H1 (cell line): ENCODE results near the gene PLXNA4. TPM values are rescaled to one million over a fixed set of nuclear protein-coding genes. Genes with fewer than 3 reads are reported as not detected.

Source experiments
- CTCF ChIA-PET: fragments of 300-600 bp; sonication (Branson Sonifier 250); formaldehyde crosslinking; loops from one replicate; lab custom pipeline; 2021; ENCODE audit not compliant: partially characterized antibody; lab: Charles Lee
- POLR2A ChIA-PET: fragments of 300-600 bp; sonication (Branson Sonifier 250); formaldehyde crosslinking; loops from one replicate; lab custom pipeline; 2021; ENCODE audit warnings: inconsistent platforms; ENCODE audit not compliant: partially characterized antibody; lab: Charles Lee
- DNase-seq, 2 experiments: peaks; one replicate each; pipeline versions ENCODE4 v3.0.0 to v3.0.0-alpha.2; 2010 to 2022; ENCODE audit warnings: low spot score in 2 of 2, low read depth in 1 of 2, mixed read lengths in 1 of 2
- FAIRE-seq: peaks from 2 replicates; lab custom pipeline; 2011; peaks lifted over from hg19 to GRCh38; lab: Jason Lieb, UNC
- H2AFZ ChIP-seq: 2 replicates; pipeline ENCODE4 v1.8.1; 2012; ENCODE audit warnings: low read length, inconsistent platforms
- H2AK5ac ChIP-seq: 2 replicates; pipeline ENCODE4 v1.6.1; 2013; ENCODE audit warnings: low read depth, low read length
- H2BK120ac ChIP-seq: replicated peaks from 2 replicates; pipeline ENCODE3; 2013; ENCODE audit warnings: low read depth, low read length, inconsistent platforms
- H2BK12ac ChIP-seq: 2 replicates; pipeline ENCODE4 v1.6.1; 2013; ENCODE audit warnings: low read depth, low read length
- H2BK15ac ChIP-seq: 2 replicates; pipeline ENCODE4 v1.6.1; 2013; ENCODE audit warnings: low read length
- H2BK20ac ChIP-seq: 2 replicates; pipeline ENCODE4 v1.6.1; 2013; ENCODE audit warnings: low read length
- H2BK5ac ChIP-seq: 2 replicates; pipeline ENCODE4 v1.6.1; 2013; ENCODE audit warnings: low read depth, low read length
- H3K14ac ChIP-seq: 2 replicates; pipeline ENCODE4 v1.6.1; 2013; ENCODE audit warnings: inconsistent platforms; ENCODE audit not compliant: insufficient read length
- H3K18ac ChIP-seq: 2 replicates; pipeline ENCODE4 v1.6.1; 2013; ENCODE audit warnings: low read length; ENCODE audit errors: extremely low read depth
- H3K23ac ChIP-seq: 2 replicates; pipeline ENCODE4 v1.6.1; 2013; ENCODE audit warnings: inconsistent platforms; ENCODE audit not compliant: insufficient read length
- H3K23me2 ChIP-seq: 2 replicates; pipeline ENCODE4 v1.6.1; 2013; ENCODE audit warnings: low read depth, low read length
- H3K27ac ChIP-seq: 2 replicates; pipeline ENCODE4 v1.6.1; 2011; ENCODE audit warnings: low read depth, low read length, inconsistent platforms
- H3K27me3 ChIP-seq, 4 experiments: replicated peaks in 1 of 4; 1 replicate in 1 of 4; 2 replicates in 3 of 4; pipeline versions ENCODE4 v1.6.1 to v1.8.1; 2011 to 2013; ENCODE audit warnings: low read length in 3 of 4, mild to moderate bottlenecking in 3 of 4, inconsistent platforms in 2 of 4, mixed read lengths in 2 of 4, moderate library complexity in 1 of 4; ENCODE audit not compliant: control insufficient read depth in 3 of 4, insufficient read depth in 3 of 4; ENCODE audit errors: extremely low read depth in 1 of 4
- H3K36me3 ChIP-seq, 4 experiments: 2 replicates each; pipeline versions ENCODE4 v1.6.1 to v1.8.1; 2011 to 2013; ENCODE audit warnings: mild to moderate bottlenecking in 4 of 4, low read length in 3 of 4, moderate library complexity in 2 of 4, control low read depth in 1 of 4, inconsistent platforms in 1 of 4; ENCODE audit not compliant: insufficient read depth in 4 of 4, control insufficient read depth in 2 of 4
- H3K4ac ChIP-seq: replicated peaks from 2 replicates; pipeline ENCODE3; 2013; ENCODE audit warnings: low read length, low read depth, mixed read lengths, inconsistent platforms; ENCODE audit not compliant: insufficient read length
- H3K4me1 ChIP-seq, 4 experiments: replicated peaks in 1 of 4; 1 replicate in 1 of 4; 2 replicates in 3 of 4; pipeline versions ENCODE4 v1.6.1 to v1.8.1; 2011 to 2013; ENCODE audit warnings: low read length in 3 of 4, inconsistent platforms in 2 of 4, mixed read lengths in 1 of 4; ENCODE audit not compliant: insufficient read depth in 4 of 4, control insufficient read depth in 3 of 4
- H3K4me2 ChIP-seq, 2 experiments: 2 replicates each; pipeline versions ENCODE4 v1.6.1 to v1.8.1; 2011 to 2013; ENCODE audit warnings: low read depth in 2 of 2, low read length in 2 of 2, control low read depth in 1 of 2, inconsistent platforms in 1 of 2, mild to moderate bottlenecking in 1 of 2; ENCODE audit not compliant: insufficient read depth in 1 of 2
- H3K4me3 ChIP-seq, 4 experiments: fragments of 200-600, 300-600 bp in 1 of 4; sonication (generic), shearing (Covaris generic), sonication (Bioruptor Twin) in 1 of 4; 2 replicates each; pipeline versions ENCODE4 v1.5.1 to v1.8.1; 2011 to 2016; ENCODE audit warnings: low read length in 4 of 4, low read depth in 3 of 4, control low read depth in 2 of 4, inconsistent platforms in 2 of 4, mild to moderate bottlenecking in 2 of 4, mixed read lengths in 1 of 4, moderate library complexity in 1 of 4; ENCODE audit not compliant: insufficient read depth in 2 of 4; ENCODE audit errors: extremely low read depth in 1 of 4
- H3K56ac ChIP-seq: replicated peaks from 2 replicates; pipeline ENCODE3; 2013; ENCODE audit warnings: low read depth, mild to moderate bottlenecking, mixed read lengths, low read length, inconsistent platforms; ENCODE audit not compliant: insufficient read length
- H3K79me1 ChIP-seq: 2 replicates; pipeline ENCODE4 v1.6.1; 2013; ENCODE audit warnings: low read depth, low read length, control low read depth
- H3K79me2 ChIP-seq, 2 experiments: 2 replicates each; pipeline versions ENCODE4 v1.6.1 to v1.8.1; 2012 to 2013; ENCODE audit warnings: low read length in 2 of 2, mild to moderate bottlenecking in 2 of 2, inconsistent platforms in 1 of 2; ENCODE audit not compliant: insufficient read depth in 2 of 2, control insufficient read depth in 1 of 2
- H3K9ac ChIP-seq, 4 experiments: replicated peaks in 1 of 4; 1 replicate in 1 of 4; 2 replicates in 3 of 4; pipeline versions ENCODE4 v1.6.1 to v1.8.1; 2011 to 2013; ENCODE audit warnings: low read depth in 3 of 4, low read length in 3 of 4, control low read depth in 2 of 4, mild to moderate bottlenecking in 2 of 4, moderate library complexity in 2 of 4, inconsistent platforms in 1 of 4; ENCODE audit errors: extremely low read depth in 1 of 4
- H3K9me3 ChIP-seq, 2 experiments: 2 replicates each; pipeline versions ENCODE4 v1.6.1 to v1.8.1; 2012 to 2013; ENCODE audit warnings: mild to moderate bottlenecking in 2 of 2, moderate library complexity in 2 of 2, control low read depth in 1 of 2, inconsistent platforms in 1 of 2, low read depth in 1 of 2, low read length in 1 of 2, mixed read lengths in 1 of 2; ENCODE audit not compliant: insufficient read depth in 2 of 2
- H4K20me1 ChIP-seq, 2 experiments: replicated peaks in 1 of 2; 2 replicates each; pipeline versions ENCODE3 to v1.8.1; 2011 to 2013; ENCODE audit warnings: inconsistent platforms in 2 of 2, low read length in 2 of 2, mild to moderate bottlenecking in 1 of 2; ENCODE audit not compliant: insufficient read depth in 2 of 2, control insufficient read depth in 1 of 2
- H4K5ac ChIP-seq: 2 replicates; pipeline ENCODE4 v1.6.1; 2013; ENCODE audit warnings: low read length, low read depth, mixed read lengths, inconsistent platforms; ENCODE audit not compliant: insufficient read length
- H4K8ac ChIP-seq: 2 replicates; pipeline ENCODE4 v1.8.0; 2013; ENCODE audit warnings: mild to moderate bottlenecking, moderate library complexity, low read length, inconsistent platforms; ENCODE audit not compliant: insufficient read depth; ENCODE audit errors: extremely low read depth
- H4K91ac ChIP-seq: replicated peaks from 2 replicates; pipeline ENCODE3; 2013; ENCODE audit warnings: low read length, mixed read lengths, inconsistent platforms; ENCODE audit not compliant: insufficient read length
- BCL11A ChIP-seq, 2 experiments: IDR thresholded peaks; one replicate each; pipeline ENCODE4 v1.6.1; 2011; ENCODE audit warnings: low read depth in 2 of 2, low read length in 2 of 2, mild to moderate bottlenecking in 2 of 2
- BRCA1 ChIP-seq: IDR thresholded peaks from 2 replicates; pipeline ENCODE4 v1.6.1; 2012; ENCODE audit warnings: low read depth, low read length, improper control_type of control experiment
- CTBP2 ChIP-seq: IDR thresholded peaks from 2 replicates; pipeline ENCODE4 v1.7.0; 2011; ENCODE audit warnings: borderline replicate concordance, mild to moderate bottlenecking, moderate library complexity, mixed read lengths, low read length; ENCODE audit not compliant: insufficient read depth, insufficient read length
- EZH2 ChIP-seq: fragments of 200-600 bp; sonication (generic); IDR thresholded peaks from 2 replicates; pipeline ENCODE4 v1.7.1; 2012; ENCODE audit warnings: low read depth, mild to moderate bottlenecking, moderate library complexity, low read length, inconsistent platforms; ENCODE audit not compliant: severe bottlenecking
- JUN ChIP-seq: IDR thresholded peaks from 2 replicates; pipeline ENCODE4 v1.6.1; 2011; ENCODE audit warnings: low read depth, mild to moderate bottlenecking, improper control_type of control experiment, low read length
- JUND ChIP-seq: IDR thresholded peaks from 2 replicates; pipeline ENCODE4 v1.6.1; 2011; ENCODE audit warnings: mild to moderate bottlenecking, improper control_type of control experiment, low read length
- KDM4A ChIP-seq: IDR thresholded peaks from one replicate; pipeline ENCODE4 v1.7.1; 2012; ENCODE audit warnings: low read depth, mild to moderate bottlenecking, moderate library complexity, low read length, inconsistent platforms; ENCODE audit not compliant: severe bottlenecking
- NRF1 ChIP-seq: IDR thresholded peaks from 2 replicates; pipeline ENCODE4 v1.6.1; 2011; ENCODE audit warnings: mild to moderate bottlenecking, low read depth, low read length, improper control_type of control experiment
- POU5F1 ChIP-seq: IDR thresholded peaks from 2 replicates; pipeline ENCODE4 v1.6.1; 2011; ENCODE audit warnings: low read depth, mild to moderate bottlenecking, low read length, moderate library complexity
- RBBP5 ChIP-seq: IDR thresholded peaks from 2 replicates; pipeline ENCODE4 v1.7.1; 2012; ENCODE audit warnings: low read depth, mild to moderate bottlenecking, inconsistent platforms, low read length, moderate library complexity, borderline replicate concordance
- SIN3A ChIP-seq, 2 experiments: IDR thresholded peaks in 1 of 2; conservative IDR thresholded peaks in 1 of 2; 2 replicates each; pipeline ENCODE4 v1.6.1; 2011 to 2012; ENCODE audit warnings: low read length in 2 of 2, improper control_type of control experiment in 1 of 2, low read depth in 1 of 2, mild to moderate bottlenecking in 1 of 2
- SRF ChIP-seq: IDR thresholded peaks from 2 replicates; pipeline ENCODE4 v1.6.1; 2011; ENCODE audit warnings: mild to moderate bottlenecking, low read depth, low read length, moderate library complexity
- TBP ChIP-seq: IDR thresholded peaks from 2 replicates; pipeline ENCODE4 v1.6.1; 2011; ENCODE audit warnings: low read depth, low read length, improper control_type of control experiment
- ZNF274 ChIP-seq: IDR thresholded peaks from 2 replicates; pipeline ENCODE4 v1.7.0; 2012; ENCODE audit warnings: low read length, borderline replicate concordance; ENCODE audit errors: extremely low read depth
- WGBS, 2 experiments: shearing (Covaris generic) in 1 of 2; methylation state at CpG; one replicate each; pipeline versions ENCODE4 v1.1.6 to v1.1.7; 2013 to 2015; ENCODE audit warnings: low lambda C conversion rate in 2 of 2, mixed read lengths in 2 of 2, inconsistent platforms in 1 of 2, low coverage in 1 of 2, missing lambda C conversion rate in 1 of 2; ENCODE audit not compliant: insufficient replicate concordance in 2 of 2, insufficient coverage in 1 of 2, insufficient read length in 1 of 2; ENCODE audit errors: extremely low coverage in 1 of 2, missing lambda C conversion rate in 1 of 2; 5-methylcytosine and 5-hydroxymethylcytosine counted together
- polyA plus RNA-seq, 7 experiments: library from polyadenylated mRNA; depleted of rRNA in 3 of 7; stranded (reverse) in 5 of 7; unstranded in 2 of 7; fragments of >200 nt in 5 of 7; fragments of 200-250 nt in 2 of 7; gene quantifications; 1 replicate in 5 of 7; 2 replicates in 1 of 7; 4 replicates in 1 of 7; pipeline versions ENCODE4 v1.2.1 to v1.2.3, GENCODE V29; 2011 to 2013; ENCODE audit warnings: missing spikeins in 2 of 7, mixed read lengths in 2 of 7
- total RNA-seq: library from RNA; stranded (reverse); fragmentation: NEBNext Ultra II Directional; extraction: Animal tissue kit (Norgen Biotek cat#: 25700); gene quantifications from 2 replicates; pipeline ENCODE4 v1.2.1, GENCODE V29; 2021

Gene PLXNA4
- total and polyA plus RNA-seq, 2 of the 8 experiments (the other 6 are each of a cell fraction or from before 2014, with no cell fraction given): 0.76 to 0.79 TPM

GRCh38 chr7:132206594-132206993 is 369.7 kb downstream of the PLXNA4 start:
- Histone ChIP-seq H4K8ac (peak overlapping the region; percentile 43; the same call in 1 of the 2 replicates), H2BK15ac (no peak overlapping the region), H3K27me3 (no peaks in the 10 kb centered on the region), H3K27ac (no peak overlapping the region), H2BK20ac (no peak overlapping the region), H3K14ac (no peak overlapping the region), H3K56ac (no peak overlapping the region), H3K9me3 (no peaks in the 10 kb centered on the region), H3K4me3 (no peak overlapping the region), H3K4me2 (no peak overlapping the region), H3K18ac (no peak overlapping the region), H2BK12ac (no peak overlapping the region), H3K9ac (no peak overlapping the region), H3K79me1 (no peaks in the 10 kb centered on the region), H2AK5ac (no peak overlapping the region), H3K36me3 (no peaks in the 10 kb centered on the region), H3K23ac (no peak overlapping the region), H4K20me1 (no peaks in the 10 kb centered on the region), H4K91ac (no peak overlapping the region), H3K79me2 (no peaks in the 10 kb centered on the region), H2BK5ac (no peak overlapping the region), H4K5ac (no peak overlapping the region), H3K4me1 (peaks cover 0 to 9% (median 2%) of the 10 kb centered on the region in 4 experiments; a peak in 2 of 7 replicates), H2BK120ac (no peak overlapping the region), H3K23me2 (no peaks in the 10 kb centered on the region), H2AFZ (no peak overlapping the region), H3K4ac (no peak overlapping the region)
- WGBS, 2 experiments: 77% methylated on average over 8 of the region's 8 CpGs; no CpG with 5 or more reads in 1 of the 2 experiments
- FAIRE-seq (no peak), DNase-seq (no peak)
- ChIA-PET CTCF (interaction anchor here (0.9 to 1.5 kb wide), 6 partner anchors 9 to 44 kb away, joined by 3 to 5 read pairs (median 4); no protein-coding TSS in a partner anchor), POLR2A (interaction anchor here (0.6 kb wide), 1 partner anchor 18 kb away, joined by 3 read pairs; no protein-coding TSS in a partner anchor)
- no peak for TF ChIP-seq POU5F1
- no peak for TF ChIP-seq JUN
- no peak for TF ChIP-seq KDM4A
- no peak for TF ChIP-seq TBP
- no peak for TF ChIP-seq RBBP5
- no peak for TF ChIP-seq CTBP2
- no peak for TF ChIP-seq ZNF274
- no peak for TF ChIP-seq BRCA1
- no peak for TF ChIP-seq BCL11A (IDR thresholded peaks at IDR 0.05; ENCODE audit: low read depth in 2 of 2, low read length in 2 of 2)
- no peak for TF ChIP-seq NRF1
- TF ChIP-seq SIN3A (conservative IDR thresholded peaks at IDR 0.05 in 1 of 2, IDR thresholded peaks at IDR 0.05 in 1 of 2; ENCODE audit: low read depth in 1 of 2, low read length in 2 of 2): no peak
- TF ChIP-seq EZH2: no peak
- TF ChIP-seq SRF: no peak
- TF ChIP-seq JUND: no peak
